ENCODE measurements around the gene PLD5.
"Not testable (repeated sequence)": the region's sequence is repeated elsewhere in the genome, so short reads cannot be mapped to it uniquely, and the experiment has no call there.

PLD5 gene

DNA sequence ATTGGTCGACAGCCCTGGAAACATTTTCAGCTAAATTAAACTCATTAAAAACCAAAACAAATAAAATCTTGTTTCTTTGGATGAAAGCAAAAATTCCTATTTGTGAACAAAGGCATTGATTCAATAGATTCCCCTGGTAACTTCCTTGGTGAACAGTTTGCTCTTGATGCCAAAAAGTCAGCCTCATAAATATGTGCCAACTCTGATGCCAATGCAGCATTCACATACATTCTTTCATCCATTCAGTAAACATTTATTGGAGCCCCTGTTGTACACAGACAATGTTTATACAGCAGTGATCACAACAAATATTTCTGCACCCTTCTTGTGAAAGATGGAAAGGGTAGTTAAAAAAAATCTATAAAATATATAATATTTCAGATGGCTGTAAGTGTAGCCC, 107.8 kb downstream of the PLD5 start:
- DNase-seq: no peak

DNA sequence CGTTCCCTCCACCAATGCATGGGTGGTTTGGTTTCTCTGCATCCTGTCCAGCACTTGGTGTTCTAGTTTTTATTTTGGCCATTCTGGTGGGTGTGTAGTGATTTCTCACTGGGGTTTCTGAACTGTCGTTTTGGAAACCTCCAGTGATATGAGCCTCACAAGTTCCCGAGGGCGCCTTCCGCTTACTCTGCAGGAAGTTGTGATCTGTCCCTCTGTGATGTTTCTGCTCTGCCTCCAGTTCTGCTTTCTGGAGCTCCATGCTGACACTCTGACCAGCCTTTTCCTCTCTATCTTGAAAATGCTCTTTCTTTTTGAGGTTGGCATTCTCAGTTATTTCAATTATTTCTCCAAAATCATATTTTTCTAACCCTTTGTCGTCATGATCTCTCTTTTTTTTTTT, 111.6 kb downstream of the PLD5 start:
- DNase-seq: no peak

DNA sequence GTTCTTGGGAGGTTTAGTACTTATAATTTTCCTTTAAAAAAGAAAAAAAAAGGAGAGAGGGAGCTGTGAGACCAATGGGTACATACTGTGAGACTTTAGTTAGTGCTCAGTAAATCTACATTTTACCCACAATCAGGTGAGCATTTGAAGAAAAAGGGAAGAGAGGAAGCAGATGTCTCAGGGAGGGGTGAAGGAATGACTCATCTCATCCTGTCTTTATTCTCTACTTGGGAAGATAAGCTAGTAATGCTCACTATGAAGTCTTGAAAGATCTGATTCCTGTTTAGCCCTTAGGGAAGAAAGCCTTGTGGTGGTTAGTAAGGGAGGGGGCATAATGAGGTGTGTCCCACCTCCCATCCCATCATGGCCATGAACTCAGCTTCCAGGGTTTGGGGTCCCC, 112.6 kb downstream of the PLD5 start:
- no peak for DNase-seq

DNA sequence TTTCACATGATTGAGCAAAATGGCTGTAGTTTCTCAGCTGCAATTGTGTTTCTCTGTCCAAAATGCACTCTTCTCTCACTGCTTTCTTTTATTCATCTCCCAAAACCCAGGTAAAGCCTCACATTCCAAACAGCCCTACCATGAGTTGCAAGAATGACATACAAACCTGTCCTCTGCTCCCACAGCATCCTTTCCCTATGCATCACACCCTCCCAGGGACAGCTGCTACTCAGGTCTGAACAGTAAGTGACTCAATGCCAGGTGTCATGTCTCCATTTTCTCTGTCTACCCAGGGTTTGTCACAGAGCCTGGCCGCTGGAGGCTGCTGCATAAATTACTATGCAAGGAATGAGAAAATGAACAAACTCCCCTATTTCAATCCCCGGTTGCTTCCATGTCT, 118.5 kb downstream of the PLD5 start:
- DNase-seq: no peak

DNA sequence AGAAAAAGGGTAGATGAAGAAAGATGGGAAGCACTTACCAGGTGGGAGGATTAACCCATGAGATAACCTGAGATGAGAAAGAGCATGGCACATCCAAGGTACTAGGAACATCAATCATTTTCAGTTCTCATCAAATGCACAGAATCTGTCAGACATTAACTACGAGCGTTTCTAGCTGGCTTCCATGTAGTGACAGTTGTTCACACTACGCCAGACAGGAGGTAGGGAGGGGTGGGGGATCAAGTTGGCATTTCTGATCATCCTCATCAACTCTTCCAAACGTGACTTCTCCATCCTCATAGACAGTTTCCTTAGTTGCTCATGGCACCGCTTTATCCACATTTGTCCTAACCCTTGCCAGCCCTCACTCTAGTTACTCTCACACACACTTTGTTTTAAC, 120.2 kb downstream of the PLD5 start:
- no peak for DNase-seq

DNA sequence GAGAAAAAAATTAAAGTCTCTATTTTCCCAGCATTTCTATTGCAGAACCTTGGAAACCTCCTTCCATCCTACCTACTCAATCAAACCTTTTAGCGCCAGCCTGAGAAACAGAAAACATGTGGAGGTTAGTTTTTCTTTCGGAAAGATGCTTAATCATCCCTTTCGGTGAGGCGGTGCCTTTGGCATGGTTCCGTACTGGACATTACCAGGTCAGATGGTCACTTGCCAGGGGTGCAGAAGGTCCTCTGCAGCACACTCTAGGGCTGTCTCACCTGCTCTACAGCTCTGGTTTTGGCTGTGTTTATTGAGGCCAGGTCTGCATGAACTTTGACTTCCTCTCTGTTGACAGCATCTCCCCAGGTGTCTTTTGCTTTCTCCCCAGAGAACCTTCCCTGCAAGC, 121.5 kb downstream of the PLD5 start:
- DNase-seq: no peak

DNA sequence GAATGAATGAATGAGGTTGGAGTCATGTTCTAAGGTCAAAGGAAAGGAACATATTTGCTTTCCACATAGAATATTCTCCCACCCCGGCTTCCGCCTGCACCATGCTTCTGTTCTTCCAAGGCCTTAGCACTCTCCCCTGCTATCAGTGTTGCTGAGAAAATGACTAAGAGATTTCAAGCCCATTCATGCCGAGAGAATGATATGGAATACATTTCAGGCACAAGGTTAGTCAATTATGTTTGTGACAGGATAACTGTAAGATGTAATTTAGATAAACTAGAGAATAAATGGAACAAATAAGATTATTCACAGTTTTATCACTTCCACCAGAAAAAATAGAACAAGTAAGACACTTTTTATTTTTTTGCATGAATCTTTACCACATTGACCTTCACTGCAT, 122.6 kb downstream of the PLD5 start:
- DNase-seq: no peak

DNA sequence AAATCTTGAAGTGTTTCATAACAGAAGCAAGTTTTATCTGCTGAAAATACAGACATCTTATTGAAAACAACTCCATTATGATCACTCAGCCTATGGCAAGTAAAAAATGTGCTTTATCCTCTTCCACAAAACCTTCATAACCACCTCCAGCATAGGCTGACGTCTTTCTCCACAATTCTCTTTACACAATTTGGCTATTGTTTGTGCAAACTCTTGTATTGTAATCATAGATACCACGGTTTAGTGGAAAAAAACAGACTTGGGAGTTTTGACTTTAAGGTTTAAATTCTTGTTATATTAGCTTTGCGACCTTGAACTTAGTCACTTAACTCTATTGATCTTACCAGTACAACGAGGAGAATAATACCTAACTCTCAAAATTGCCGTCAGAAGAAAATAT, 126.1 kb downstream of the PLD5 start:
- no peak for DNase-seq

DNA sequence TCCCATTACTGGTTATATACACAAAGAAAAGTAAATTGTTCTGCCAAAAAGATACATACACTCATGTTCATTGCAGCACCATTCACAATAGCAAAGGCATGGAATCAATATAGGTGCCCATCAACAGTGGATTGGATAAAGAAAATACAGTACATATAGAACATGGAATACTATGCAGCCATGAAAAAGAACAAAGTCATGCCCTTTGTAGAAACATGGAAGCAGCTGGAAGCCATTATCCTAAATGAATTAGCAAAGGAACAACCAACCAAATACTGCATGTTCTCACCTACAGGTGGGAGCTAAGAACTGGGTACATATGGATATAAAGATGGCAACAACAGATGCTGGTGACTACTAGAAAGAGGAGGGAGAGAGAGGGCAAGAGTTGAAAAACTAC, 132.6 kb downstream of the PLD5 start:
- DNase-seq: no peak

DNA sequence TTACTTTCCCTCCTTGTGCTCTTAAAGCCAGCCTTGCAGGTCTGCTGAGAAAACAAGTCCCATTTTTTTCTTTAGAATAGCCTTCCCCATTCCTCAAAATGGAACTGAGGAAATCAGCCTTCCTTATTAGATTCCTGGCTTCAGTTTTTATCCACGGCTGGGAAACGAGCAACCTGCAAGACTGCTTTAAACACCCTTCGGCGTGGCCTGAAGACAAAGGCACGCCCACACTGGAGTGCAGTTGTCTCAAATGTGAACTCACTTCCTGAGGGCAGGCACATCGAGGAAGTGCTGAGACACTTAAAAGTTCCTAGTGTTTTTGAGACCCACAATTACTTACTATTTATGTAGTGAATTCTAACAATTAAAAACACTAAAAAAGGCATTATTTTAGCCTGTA, 148.4 kb downstream of the PLD5 start:
- DNase-seq: not testable (repeated sequence)

DNA sequence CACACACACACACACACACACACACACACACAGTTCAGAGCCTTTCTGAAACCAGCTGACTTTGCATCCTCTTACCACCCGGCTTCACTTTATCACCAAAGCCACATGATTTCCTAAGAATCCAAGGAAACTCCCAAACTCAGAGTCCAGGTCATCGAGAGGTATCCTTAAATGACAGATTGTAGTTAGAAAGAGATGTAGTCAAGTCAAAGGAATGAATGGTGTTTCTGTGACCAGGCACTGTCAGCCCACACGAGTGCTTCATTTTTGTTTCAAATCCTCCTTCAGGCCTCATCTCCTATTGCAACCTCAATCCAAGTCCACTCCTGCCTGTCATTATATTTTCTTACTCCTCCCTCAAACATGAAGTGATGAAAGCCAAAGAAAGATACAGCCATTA, 174.1 kb downstream of the PLD5 start:
- DNase-seq: not testable (repeated sequence)

DNA sequence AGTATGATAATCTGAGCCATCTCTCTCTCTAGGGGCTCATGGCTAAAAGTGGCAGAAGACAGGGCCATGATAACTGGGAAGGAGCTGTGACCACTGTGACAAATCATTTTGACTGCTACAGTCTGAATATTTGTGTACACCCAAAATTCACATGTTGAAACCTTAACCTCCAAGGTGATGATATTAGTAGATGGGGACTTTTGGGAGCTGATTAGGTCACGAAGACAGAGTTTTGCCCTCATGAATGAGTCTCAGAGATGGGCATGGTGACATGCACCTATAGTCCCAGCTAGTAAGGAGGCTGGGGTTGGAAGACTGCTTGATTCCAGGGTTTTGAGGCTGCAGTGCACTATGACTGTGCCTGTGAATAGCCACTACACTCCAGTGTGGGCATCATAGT, 174.9 kb downstream of the PLD5 start:
- DNase-seq: no peak

DNA sequence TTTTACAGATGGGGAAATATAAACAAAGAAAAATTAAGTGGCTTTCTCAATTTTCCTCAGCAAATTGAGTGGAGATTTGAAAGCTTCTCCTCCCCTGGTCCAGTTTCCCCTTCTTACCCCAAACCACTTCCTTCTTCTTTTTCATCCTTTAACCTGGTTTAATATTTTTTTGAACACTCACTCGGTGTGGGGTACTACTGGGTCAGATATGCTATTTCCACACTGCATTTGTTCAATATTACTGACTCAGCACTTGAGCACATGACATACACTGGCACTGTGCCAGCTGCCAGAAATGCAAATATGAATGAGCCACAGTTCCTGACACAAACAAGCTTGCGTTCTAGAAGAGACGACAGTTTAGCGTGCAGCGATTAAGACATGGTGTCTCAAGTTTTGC, 193.6 kb downstream of the PLD5 start:
- not testable (repeated sequence) for DNase-seq

DNA sequence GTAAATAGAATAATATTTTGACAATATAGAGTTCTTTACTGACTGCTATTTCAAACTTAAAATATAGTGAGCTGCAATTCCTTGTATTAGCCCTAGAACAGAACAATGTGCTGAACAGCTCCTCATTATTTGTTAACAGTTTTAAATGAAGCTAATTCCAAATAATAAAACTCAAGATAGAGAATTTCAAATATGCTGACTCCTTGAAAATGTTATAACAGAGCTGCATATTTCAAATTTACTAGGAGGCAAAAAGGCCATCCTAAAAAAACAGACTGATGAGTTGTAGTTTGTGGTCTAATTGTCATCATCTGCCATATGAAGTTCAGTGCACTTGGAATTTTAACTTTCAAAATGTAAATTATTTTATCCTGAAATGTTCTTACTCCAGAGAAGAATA, 197.1 kb downstream of the PLD5 start:
- DNase-seq: not testable (repeated sequence)

DNA sequence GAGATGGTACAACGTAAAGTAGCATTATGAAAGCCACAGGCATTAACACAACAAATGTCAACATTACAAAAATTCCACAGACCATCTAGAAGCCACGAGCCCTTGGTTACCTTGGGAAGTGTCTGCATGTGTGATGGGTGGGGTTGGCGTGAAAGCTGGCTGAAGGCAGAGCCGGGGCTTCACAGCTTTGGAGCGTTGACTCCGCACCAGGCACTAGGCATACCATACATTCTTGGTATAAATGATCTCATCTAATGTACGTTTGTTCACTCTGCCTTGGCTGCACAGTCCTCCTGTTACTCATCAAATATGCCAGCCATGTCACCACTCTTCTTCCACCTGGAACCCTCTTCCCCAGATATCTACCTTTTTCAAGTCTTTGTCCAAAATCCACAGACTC, 202.5 kb downstream of the PLD5 start:
- DNase-seq: not testable (repeated sequence)

DNA sequence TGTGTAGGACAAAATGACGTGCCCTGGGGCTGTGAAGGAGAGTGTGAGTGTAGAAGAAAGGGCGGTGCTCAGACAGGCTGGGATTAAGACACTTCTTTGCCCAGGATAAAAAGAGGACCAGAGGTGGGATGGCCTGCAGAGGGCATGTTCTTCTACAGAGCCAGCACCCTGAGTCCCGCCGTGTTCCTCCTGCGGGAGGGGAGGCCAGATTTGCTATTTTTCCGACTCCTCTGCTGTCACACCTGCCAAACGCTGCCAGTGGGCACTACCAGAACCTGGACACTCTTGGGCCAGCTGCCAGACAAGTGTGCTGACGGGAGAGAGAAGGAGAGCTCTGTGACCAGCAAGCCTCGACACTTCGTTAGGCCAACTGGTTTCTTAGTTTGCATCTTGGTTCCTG, 206.4 kb downstream of the PLD5 start:
- DNase-seq: no peak

DNA sequence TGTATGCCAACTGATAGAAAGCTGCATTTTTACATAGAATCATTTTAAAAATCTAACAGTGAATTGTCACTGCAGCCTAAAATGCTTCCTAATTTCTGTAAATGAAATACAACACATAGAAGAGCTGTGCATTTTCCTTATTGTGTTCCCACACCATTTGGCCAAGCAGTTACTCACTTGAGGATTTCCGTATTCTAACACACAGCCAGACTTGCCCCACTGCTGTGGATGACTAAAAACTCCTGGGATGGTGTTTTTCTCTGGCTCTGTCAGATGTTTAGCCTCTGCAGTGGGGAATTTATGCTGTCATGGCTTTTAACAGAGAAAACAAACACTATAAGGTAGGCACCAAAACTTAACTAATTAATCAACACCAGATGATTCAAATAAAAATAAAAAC, 209.6 kb downstream of the PLD5 start:
- DNase-seq: not testable (repeated sequence)

DNA sequence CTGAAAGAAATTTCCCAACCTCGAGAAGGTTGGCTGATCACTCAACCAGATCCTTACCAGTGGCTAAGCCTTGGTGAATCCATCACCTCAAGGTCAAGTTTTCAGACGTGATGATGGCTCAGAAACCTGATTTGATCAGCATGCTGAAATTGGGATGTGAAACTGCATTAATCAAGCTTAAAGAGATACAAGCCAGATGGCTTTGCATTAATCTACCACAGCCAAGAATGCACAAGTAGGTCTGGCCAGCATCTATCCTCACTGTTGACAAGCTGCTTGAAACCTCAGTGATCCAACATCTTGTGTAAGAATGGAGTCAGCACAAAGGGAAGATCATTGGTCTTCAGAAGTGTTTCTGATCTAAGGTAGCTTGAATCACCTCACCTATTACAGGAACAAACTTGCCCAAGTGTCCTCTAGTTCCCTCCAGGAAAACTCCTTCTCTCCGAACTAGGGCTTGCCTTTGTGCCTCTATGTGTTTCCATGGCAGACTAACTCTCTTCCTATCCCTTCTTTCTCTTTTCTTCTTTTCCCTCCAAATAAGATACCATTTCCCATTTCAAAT, 210.3 kb downstream of the PLD5 start:
- not testable (repeated sequence) for DNase-seq

DNA sequence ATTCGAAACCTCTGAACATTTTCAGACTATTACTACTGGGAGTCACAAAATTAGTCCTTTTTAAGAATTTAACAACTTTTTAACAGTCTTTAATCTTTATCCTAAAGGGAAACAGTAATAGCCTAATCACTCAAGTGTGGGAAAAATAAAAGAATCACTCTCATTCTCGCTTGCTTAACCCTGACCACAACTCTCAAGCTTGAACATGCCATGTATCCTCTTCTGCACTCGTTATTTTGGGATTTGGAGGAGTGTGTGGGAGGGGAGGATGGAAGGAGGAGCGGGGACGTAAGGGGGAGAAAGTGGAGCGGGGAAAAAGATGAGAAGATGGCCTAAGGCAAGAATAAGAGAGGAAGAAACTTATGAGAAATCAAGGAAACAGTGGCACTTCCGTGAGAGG, 215.8 kb downstream of the PLD5 start:
- not testable (repeated sequence) for DNase-seq

DNA sequence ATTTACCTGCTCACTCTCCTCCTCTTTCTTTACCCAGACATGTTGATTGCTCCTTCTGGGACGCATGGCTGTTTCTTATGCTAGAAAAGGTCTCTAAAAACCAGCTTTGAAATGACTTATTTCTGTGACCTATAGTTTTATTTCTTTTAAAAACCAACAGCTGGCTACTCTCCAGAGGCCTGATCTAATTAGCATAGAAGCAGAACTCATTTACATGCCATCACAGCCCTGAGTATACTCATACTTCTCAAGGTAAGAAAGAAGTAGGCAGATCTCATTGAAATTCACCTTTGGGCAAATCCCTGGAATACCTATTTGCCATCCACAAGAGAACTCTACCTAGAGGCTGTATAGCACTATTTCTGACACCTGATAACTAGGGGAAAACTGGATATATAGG, 230.7 kb downstream of the PLD5 start:
- not testable (repeated sequence) for DNase-seq

DNA sequence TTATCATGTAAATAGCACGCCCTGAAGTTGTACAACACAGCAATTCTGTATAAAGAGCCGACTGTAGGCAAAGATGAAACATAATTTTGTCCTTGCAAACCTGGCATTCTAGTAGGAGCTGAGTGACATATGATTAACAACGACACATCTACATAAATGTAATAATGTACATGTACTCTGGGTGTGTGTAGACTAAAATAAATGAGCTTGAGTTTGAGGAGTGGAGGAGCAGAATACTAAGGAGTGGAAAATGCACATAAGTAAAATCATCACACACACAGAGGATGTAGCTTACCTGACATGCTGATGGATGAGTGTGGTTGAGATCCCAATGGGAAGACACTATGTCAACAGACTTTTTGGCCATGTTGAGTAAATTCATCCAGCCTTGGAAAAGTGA, 236.4 kb downstream of the PLD5 start:
- not testable (repeated sequence) for DNase-seq

DNA sequence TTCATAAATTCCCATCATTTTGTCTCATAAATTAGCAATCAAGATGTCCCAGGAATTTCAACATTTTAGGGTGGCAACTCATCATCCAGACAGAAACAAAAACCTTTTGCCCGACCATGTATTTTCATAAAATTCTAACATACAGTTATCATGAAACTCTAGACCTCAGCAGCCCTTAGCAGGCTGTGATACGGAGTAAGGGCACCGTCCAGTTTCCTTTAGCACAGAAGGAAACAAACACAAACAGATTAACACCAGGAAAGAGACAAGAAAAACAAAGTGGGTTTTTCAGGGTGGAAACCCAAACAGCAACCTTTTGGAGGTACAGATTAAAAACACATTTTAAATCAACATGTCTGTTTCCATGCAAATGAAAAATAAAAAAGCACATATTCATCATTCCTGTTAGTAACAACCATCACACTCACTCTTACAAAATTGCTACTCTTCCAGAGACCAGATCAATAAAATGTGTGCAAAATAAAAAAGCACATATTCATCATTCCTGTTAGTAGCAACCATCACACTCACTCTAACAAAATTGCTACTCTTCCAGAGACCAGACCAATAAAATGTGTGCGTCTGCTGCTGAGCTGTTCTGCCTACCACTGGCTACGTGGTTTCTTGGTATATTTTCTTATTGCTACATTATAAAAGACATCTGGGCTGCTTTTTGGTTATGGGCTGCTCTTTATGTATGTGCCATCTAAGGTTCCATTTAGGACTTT, 241.6 kb downstream of the PLD5 start:
- DNase-seq: not testable (repeated sequence)

DNA sequence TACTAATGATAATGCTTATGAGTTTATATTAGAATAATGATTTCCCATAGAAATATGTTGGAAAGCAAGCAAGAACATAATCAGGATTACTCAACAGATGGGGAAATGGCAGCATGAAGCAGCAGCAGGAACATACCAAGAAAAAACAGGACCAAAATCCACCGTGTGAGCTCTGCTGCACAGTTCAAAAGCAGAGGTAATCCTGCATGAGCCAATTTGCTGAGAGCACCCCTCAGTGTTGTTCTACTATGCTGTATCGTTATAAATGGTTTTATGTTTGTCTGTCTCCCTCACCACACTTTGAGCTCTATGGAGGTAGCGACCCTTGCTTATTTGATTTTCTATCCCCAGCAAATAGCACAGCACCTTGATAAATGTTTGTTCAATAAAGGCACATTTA, 246.1 kb downstream of the PLD5 start:
- not testable (repeated sequence) for DNase-seq

DNA sequence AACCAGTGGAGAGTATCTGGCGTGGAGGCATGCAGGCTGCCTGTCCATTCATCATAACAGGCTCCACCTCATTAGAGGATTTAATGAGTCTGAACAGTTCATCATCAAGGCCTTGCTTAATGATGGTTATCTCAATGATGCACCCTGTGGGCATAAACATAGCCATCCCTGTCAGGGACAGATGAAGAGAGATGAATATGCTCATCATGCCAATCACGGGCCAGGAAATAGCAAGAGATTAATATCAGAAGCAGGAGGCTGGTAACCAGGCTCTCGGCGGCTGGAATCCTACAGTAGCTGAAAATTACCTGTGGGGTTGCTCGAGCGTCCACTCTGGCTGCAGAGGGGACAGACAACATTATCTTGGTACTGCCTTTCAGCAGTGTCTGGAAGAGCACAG, 247.7 kb downstream of the PLD5 start:
- DNase-seq: not testable (repeated sequence)

DNA sequence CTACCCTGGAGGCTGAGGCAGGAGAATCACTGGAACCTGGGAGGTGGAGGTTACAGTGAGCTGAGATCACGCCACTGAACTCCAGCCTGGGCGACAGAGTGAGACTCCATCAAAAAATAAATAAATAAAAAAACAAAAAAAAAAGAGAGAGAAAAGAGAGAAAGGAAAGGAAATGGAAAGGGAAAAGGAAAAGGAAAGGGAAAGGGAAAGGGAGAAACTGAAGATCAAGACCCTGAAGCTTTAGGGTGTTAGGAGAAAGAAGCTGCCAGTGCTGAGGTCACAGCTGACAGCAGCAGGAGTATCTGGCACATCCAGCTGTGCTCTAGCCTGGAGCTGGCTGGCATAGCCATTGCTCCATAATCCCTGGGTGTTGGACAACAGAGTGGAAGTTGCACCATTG, 257.5 kb downstream of the PLD5 start:
- DNase-seq: not testable (repeated sequence)
